Keratinocyte (primary cell): ENCODE measurements around the gene BRPF1.

Source experiments
- EZH2 ChIP-seq: IDR thresholded peaks from one replicate; pipeline ENCODE4 v1.6.1; 2012; ENCODE audit warnings: inconsistent platforms, mild to moderate bottlenecking, low read length, moderate library complexity
- TF ChIP-seq, protein P1 (sequence below), 3 experiments: IDR thresholded peaks in 1 of 3; conservative IDR thresholded peaks in 1 of 3; optimal IDR thresholded peaks in 1 of 3; 2 replicates in 2 of 3; 3 replicates in 1 of 3; pipeline versions ENCODE3 to v1.5.1; 2011; ENCODE audit warnings: low read length in 3 of 3, mild to moderate bottlenecking in 3 of 3, moderate library complexity in 2 of 3, control low read depth in 1 of 3, inconsistent platforms in 1 of 3; ENCODE audit not compliant: insufficient read depth in 2 of 3; ENCODE audit errors: extremely low read depth in 1 of 3

GRCh38 chr3:9729419-9729818 is 2.1 kb upstream of the BRPF1 start:
- TF ChIP-seq, protein P1, sequence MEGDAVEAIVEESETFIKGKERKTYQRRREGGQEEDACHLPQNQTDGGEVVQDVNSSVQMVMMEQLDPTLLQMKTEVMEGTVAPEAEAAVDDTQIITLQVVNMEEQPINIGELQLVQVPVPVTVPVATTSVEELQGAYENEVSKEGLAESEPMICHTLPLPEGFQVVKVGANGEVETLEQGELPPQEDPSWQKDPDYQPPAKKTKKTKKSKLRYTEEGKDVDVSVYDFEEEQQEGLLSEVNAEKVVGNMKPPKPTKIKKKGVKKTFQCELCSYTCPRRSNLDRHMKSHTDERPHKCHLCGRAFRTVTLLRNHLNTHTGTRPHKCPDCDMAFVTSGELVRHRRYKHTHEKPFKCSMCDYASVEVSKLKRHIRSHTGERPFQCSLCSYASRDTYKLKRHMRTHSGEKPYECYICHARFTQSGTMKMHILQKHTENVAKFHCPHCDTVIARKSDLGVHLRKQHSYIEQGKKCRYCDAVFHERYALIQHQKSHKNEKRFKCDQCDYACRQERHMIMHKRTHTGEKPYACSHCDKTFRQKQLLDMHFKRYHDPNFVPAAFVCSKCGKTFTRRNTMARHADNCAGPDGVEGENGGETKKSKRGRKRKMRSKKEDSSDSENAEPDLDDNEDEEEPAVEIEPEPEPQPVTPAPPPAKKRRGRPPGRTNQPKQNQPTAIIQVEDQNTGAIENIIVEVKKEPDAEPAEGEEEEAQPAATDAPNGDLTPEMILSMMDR (optimal IDR thresholded peaks at IDR 0.05 in 1 of 3, IDR thresholded peaks at IDR 0.05 in 1 of 3, conservative IDR thresholded peaks at IDR 0.05 in 1 of 3; ENCODE audit: extremely low read depth in 1 of 3, insufficient read depth in 2 of 3, low read length in 3 of 3): no peak
- no peak for TF ChIP-seq EZH2
